Pancreas (tissue), 10 donors: ENCODE results near the gene MPI. TPM values are rescaled to one million over a fixed set of nuclear protein-coding genes. Genes with fewer than 3 reads are reported as not detected.

Experiments
- ATAC-seq, 4 donors: fragments of 200-7000 bp; cut with Tn5 transposase; one replicate each; pipeline versions ENCODE4 v1.8.0 to v1.9.1; 2020; ENCODE audit warnings: mild to moderate bottlenecking in 4 of 4, moderate library complexity in 4 of 4
- DNase-seq, 6 donors: peaks; one replicate each; pipeline ENCODE4 v3.0.0-alpha.2; 2020
- FAIRE-seq: peaks from 2 replicates; lab custom pipeline; 2012; peaks lifted over from hg19 to GRCh38; lab: Jason Lieb, UNC
- H3K27ac ChIP-seq, 4 donors: fragments of 200-600 bp; sonication (generic); 1 replicate in 3 of 4; 2 replicates in 1 of 4; pipeline versions ENCODE4 v1.5.0 to v1.8.0; 2020
- H3K27me3 ChIP-seq, 4 donors: fragments of 200-600 bp; one replicate each; pipeline ENCODE4 v1.8.0; 2021
- H3K36me3 ChIP-seq, 3 donors: fragments of 200-600 bp; sonication (generic) in 1 of 3; one replicate each; pipeline versions ENCODE4 v1.5.0 to v1.8.0; 2020 to 2021
- H3K4me1 ChIP-seq, 3 donors: fragments of 200-600 bp; one replicate each; pipeline ENCODE4 v1.8.0; 2021
- H3K4me3 ChIP-seq, 4 donors: fragments of 200-600 bp; sonication (generic) in 2 of 4; one replicate each; pipeline versions ENCODE4 v1.5.0 to v1.8.0; 2020 to 2021
- H3K9me3 ChIP-seq, 4 donors: fragments of 200-600 bp; one replicate each; pipeline ENCODE4 v1.8.0; 2021
- WGBS, 2 donors: extraction: QIAGEN DNeasy Blood & Tissue Kit; methylation state at CpG; one replicate each; pipeline ENCODE4 v1.1.7; 2013; 5-methylcytosine and 5-hydroxymethylcytosine counted together
- intact Hi-C, 3 donors: fragments of 100-400 bp; cut with DNase I; formaldehyde crosslinking; loops; one replicate each; pipeline versions ENCODE4 v1.11.1 to v1.14.2; 2022
- polyA plus RNA-seq, 2 donors: library from polyadenylated mRNA; stranded (reverse); fragments of 200-250 nt; gene quantifications; one replicate each; pipeline ENCODE4 v1.2.3, GENCODE V29; 2013
- total RNA-seq, 6 donors: library from RNA; stranded (reverse); fragmentation: NEBNext Ultra II Directional in 4 of 6; extraction: Animal tissue kit (Norgen Biotek cat#: 25700) in 4 of 6; gene quantifications; one replicate each; pipeline versions ENCODE4 v1.2.1 to v1.2.4, GENCODE V29; 2021 to 2023
- TF ChIP-seq, protein P1 (sequence below), 4 donors: fragments of 200-600 bp; sonication (generic) in 3 of 4; IDR thresholded peaks; one replicate each; pipeline versions ENCODE4 v1.5.0 to v1.8.0; 2021; ENCODE audit warnings: antibody characterized with exemption in 4 of 4
- donor health status: healthy with polysubstance abuse.
- donor health status: DM: no; HTN: no; CAD: no; lungs with moderate emphysema.
- donor health status: DM: no; HTN: no; CAD: no.
- donor health status: control.
- donor health status: control.
- donor health status: Bipolar disorder and iron deficiency.
- donor health status: DM: yes; HTN: yes; CAD: no.
- donor health status: DM: no; HTN: no; CAD: no.
- donor health status: DM: no; HTN: no; CAD: no.
- donor health status: DM: yes; HTN: yes; CAD: no.

Gene MPI
- total and polyA plus RNA-seq, 8 donors: 14.5 to 23.2 (median 21.8) TPM

- FAIRE-seq (no peak), DNase-seq (peak in 3 of 6 donors; percentile 21 to 64 (median 29)), ATAC-seq (peak; percentile 30 to 50 (median 46))
- no peaks in the 10 kb centered on the region for H3K9me3 ChIP-seq
- H3K27ac ChIP-seq: peak overlapping the region; percentile 58 to 89 (median 81)
- H3K36me3 ChIP-seq: peaks cover 0 to 15% (median 0%) of the 10 kb centered on the region in 3 donors
- WGBS, 2 donors: 0 to 1% methylated on average over 20 of the region's 20 CpGs
- TF ChIP-seq, protein P1, sequence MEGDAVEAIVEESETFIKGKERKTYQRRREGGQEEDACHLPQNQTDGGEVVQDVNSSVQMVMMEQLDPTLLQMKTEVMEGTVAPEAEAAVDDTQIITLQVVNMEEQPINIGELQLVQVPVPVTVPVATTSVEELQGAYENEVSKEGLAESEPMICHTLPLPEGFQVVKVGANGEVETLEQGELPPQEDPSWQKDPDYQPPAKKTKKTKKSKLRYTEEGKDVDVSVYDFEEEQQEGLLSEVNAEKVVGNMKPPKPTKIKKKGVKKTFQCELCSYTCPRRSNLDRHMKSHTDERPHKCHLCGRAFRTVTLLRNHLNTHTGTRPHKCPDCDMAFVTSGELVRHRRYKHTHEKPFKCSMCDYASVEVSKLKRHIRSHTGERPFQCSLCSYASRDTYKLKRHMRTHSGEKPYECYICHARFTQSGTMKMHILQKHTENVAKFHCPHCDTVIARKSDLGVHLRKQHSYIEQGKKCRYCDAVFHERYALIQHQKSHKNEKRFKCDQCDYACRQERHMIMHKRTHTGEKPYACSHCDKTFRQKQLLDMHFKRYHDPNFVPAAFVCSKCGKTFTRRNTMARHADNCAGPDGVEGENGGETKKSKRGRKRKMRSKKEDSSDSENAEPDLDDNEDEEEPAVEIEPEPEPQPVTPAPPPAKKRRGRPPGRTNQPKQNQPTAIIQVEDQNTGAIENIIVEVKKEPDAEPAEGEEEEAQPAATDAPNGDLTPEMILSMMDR (IDR thresholded peaks at IDR 0.05): no peak
- intact Hi-C loops: no loop called here
- H3K4me1 ChIP-seq: peaks cover 0 to 25% (median 8%) of the 10 kb centered on the region in 3 donors
- H3K27me3 ChIP-seq: no peaks in the 10 kb centered on the region
- H3K4me3 ChIP-seq: peak overlapping the region; percentile 62 to 94 (median 71)
Observed at GRCh38 chr15:74906067-74906449, 16.2 kb downstream of the MPI start.

GRCh38 chr15:74906450-74907162 is 16.8 kb downstream of the MPI start, which contains the start of gene FAM219B:
Gene FAM219B, minus strand, starts transcription at chr15:74906851. Its CDS starts 51 bp downstream, at chr15:74906800.
- no peaks in the 10 kb centered on the region for H3K27me3 ChIP-seq
- TF ChIP-seq, protein P1 (IDR thresholded peaks at IDR 0.05): no peak
- peak within 1 kb of the TSS; percentile 62 to 94 (median 71) for H3K4me3 ChIP-seq
- H3K36me3 ChIP-seq: peaks cover 0 to 15% (median 0%) of the 10 kb centered on the region in 3 donors
- 0% methylated on average over 67 to 74 of the region's 74 CpGs for WGBS, 2 donors
- ATAC-seq (peak; percentile 96 to 99 (median 98)), FAIRE-seq (no peak), DNase-seq (peak; percentile 88 to 98 (median 93))
- intact Hi-C loops: no loop called here
- no peaks in the 10 kb centered on the region for H3K9me3 ChIP-seq
- H3K27ac ChIP-seq: peak within 1 kb of the TSS; percentile 58 to 89 (median 81)
- peaks cover 0 to 21% (median 8%) of the 10 kb centered on the region in 3 donors for H3K4me1 ChIP-seq

DNA sequence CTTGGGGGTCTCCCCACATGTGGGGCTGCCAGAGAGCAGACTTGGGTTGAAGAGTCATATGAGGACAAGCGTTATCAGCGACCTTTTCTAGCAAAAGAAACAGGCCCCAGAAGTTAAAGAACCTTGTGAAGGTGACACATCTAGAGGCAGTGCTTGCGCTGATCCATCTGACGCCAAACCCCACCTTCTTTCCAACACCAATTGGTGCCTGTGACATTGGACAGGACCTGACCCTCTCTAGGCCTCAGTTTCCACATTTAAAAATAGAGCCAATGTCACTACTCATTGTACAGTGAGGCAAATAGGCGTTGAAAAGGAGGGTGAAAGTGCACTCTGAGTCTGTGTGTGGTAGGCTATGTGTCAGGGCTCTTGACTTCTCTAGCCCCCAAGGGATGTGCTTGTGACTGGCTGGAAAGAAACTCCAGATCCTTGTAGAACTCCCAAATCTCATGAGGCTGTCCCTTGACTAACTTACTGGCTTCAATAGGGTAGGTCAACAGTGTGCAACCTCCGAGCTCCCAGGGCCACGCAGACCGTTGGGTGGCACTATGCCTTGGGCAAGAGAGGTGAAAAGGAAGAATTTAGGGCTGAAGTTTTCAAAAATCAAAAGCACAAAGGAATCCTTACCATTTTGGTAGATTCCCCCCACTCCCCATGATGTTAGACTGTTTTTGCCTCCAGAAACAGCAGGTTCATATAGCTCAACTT is 17.5 kb downstream of the MPI start:
- Histone ChIP-seq H3K27me3 (no peaks in the 10 kb centered on the region), H3K4me3 (peak overlapping the region; percentile 62 to 94 (median 71)), H3K4me1 (peaks cover 0 to 17% (median 8%) of the 10 kb centered on the region in 3 donors), H3K9me3 (no peaks in the 10 kb centered on the region), H3K27ac (peak overlapping the region; percentile 58 to 89 (median 81)), H3K36me3 (peaks cover 0 to 12% (median 0%) of the 10 kb centered on the region in 3 donors)
- WGBS, 2 donors: 35 to 42% methylated on average over 8 of the region's 8 CpGs
- peak; percentile 31 to 44 (median 34) for ATAC-seq
- TF ChIP-seq, protein P1 (IDR thresholded peaks at IDR 0.05): no peak
- intact Hi-C loops: no loop called here
- FAIRE-seq: no peak
- peak in 1 of 6 donors; percentile 22 for DNase-seq

GRCh38 chr15:74908635-74909034 is 18.8 kb downstream of the MPI start:
- TF ChIP-seq, protein P1 (IDR thresholded peaks at IDR 0.05): no peak
- Histone ChIP-seq H3K4me3 (no peak overlapping the region), H3K27ac (no peak overlapping the region), H3K9me3 (no peaks in the 10 kb centered on the region), H3K36me3 (peaks cover 0 to 9% (median 0%) of the 10 kb centered on the region in 3 donors), H3K27me3 (no peaks in the 10 kb centered on the region), H3K4me1 (peaks cover 0 to 17% (median 8%) of the 10 kb centered on the region in 3 donors)
- DNase-seq: no peak
- WGBS, 2 donors: 82 to 91% methylated on average over 4 of the region's 4 CpGs
- ATAC-seq: no peak
- FAIRE-seq: no peak
- intact Hi-C loops: no loop called here
